Mesendoderm (in vitro differentiated cells): Measurements from ENCODE around the gene WDR37.

Experiments used
- DNase-seq: peaks from one replicate; pipeline ENCODE4 v3.0.0; 2013
- H2AK5ac ChIP-seq: 2 replicates; pipeline ENCODE4 v1.6.1; 2013; ENCODE audit warnings: low read length, inconsistent platforms
- H2BK120ac ChIP-seq: 2 replicates; pipeline ENCODE4 v1.6.1; 2013; ENCODE audit warnings: low read depth, mild to moderate bottlenecking, low read length, moderate library complexity, mixed read lengths
- H2BK15ac ChIP-seq: replicated peaks from 2 replicates; pipeline ENCODE4 v1.6.1; 2013; ENCODE audit warnings: low read depth, mild to moderate bottlenecking, moderate library complexity
- H2BK5ac ChIP-seq: 2 replicates; pipeline ENCODE4 v1.6.1; 2013; ENCODE audit warnings: low read length, inconsistent platforms
- H3K18ac ChIP-seq: 2 replicates; pipeline ENCODE4 v1.6.1; 2013; ENCODE audit warnings: mild to moderate bottlenecking, low read length, mixed read lengths
- H3K23ac ChIP-seq: one replicate; pipeline ENCODE4 v1.6.1; 2013; ENCODE audit warnings: low read length
- H3K27ac ChIP-seq: 2 replicates; pipeline ENCODE4 v1.5.1; 2013; ENCODE audit warnings: low read depth, mild to moderate bottlenecking, inconsistent platforms, low read length, moderate library complexity
- H3K27me3 ChIP-seq: 2 replicates; pipeline ENCODE4 v1.6.1; 2013; ENCODE audit warnings: low read length, control low read depth, mild to moderate bottlenecking, inconsistent platforms; ENCODE audit not compliant: insufficient read depth, poor library complexity
- H3K36me3 ChIP-seq: 2 replicates; pipeline ENCODE4 v1.6.1; 2013; ENCODE audit warnings: low read length, inconsistent platforms; ENCODE audit not compliant: control insufficient read depth, insufficient read depth
- H3K4ac ChIP-seq: one replicate; pipeline ENCODE4 v1.6.1; 2013; ENCODE audit warnings: low read depth, mild to moderate bottlenecking, low read length, moderate library complexity
- H3K4me1 ChIP-seq: 2 replicates; pipeline ENCODE4 v1.6.1; 2013; ENCODE audit warnings: low read depth, low read length, inconsistent platforms; ENCODE audit not compliant: control insufficient read depth
- H3K4me2 ChIP-seq: 2 replicates; pipeline ENCODE4 v1.6.1; 2013; ENCODE audit warnings: low read length
- H3K4me3 ChIP-seq: 2 replicates; pipeline ENCODE4 v1.5.1; 2013; ENCODE audit warnings: mild to moderate bottlenecking, low read length
- H3K56ac ChIP-seq: one replicate; pipeline ENCODE4 v1.6.1; 2013; ENCODE audit warnings: low read length
- H3K79me1 ChIP-seq: 2 replicates; pipeline ENCODE4 v1.6.1; 2013; ENCODE audit warnings: low read length, inconsistent platforms
- H3K79me2 ChIP-seq: 2 replicates; pipeline ENCODE4 v1.6.1; 2013; ENCODE audit warnings: mild to moderate bottlenecking, low read length; ENCODE audit not compliant: control insufficient read depth, insufficient read depth
- H3K9ac ChIP-seq: 2 replicates; pipeline ENCODE4 v1.6.1; 2013; ENCODE audit warnings: low read length, inconsistent platforms
- H4K5ac ChIP-seq: one replicate; pipeline ENCODE4 v1.6.1; 2013; ENCODE audit warnings: low read length
- H4K8ac ChIP-seq: one replicate; pipeline ENCODE4 v1.6.1; 2013; ENCODE audit warnings: low read depth, mild to moderate bottlenecking, control low read depth, low read length, moderate library complexity
- WGBS: extraction: QIAGEN DNeasy Blood & Tissue Kit; methylation state at CpG from one replicate; pipeline ENCODE4 v1.1.7; 2013; ENCODE audit warnings: low lambda C conversion rate, missing lambda C conversion rate; ENCODE audit not compliant: insufficient coverage; ENCODE audit errors: extremely low coverage; 5-methylcytosine and 5-hydroxymethylcytosine counted together

The WDR37 gene

DNA sequence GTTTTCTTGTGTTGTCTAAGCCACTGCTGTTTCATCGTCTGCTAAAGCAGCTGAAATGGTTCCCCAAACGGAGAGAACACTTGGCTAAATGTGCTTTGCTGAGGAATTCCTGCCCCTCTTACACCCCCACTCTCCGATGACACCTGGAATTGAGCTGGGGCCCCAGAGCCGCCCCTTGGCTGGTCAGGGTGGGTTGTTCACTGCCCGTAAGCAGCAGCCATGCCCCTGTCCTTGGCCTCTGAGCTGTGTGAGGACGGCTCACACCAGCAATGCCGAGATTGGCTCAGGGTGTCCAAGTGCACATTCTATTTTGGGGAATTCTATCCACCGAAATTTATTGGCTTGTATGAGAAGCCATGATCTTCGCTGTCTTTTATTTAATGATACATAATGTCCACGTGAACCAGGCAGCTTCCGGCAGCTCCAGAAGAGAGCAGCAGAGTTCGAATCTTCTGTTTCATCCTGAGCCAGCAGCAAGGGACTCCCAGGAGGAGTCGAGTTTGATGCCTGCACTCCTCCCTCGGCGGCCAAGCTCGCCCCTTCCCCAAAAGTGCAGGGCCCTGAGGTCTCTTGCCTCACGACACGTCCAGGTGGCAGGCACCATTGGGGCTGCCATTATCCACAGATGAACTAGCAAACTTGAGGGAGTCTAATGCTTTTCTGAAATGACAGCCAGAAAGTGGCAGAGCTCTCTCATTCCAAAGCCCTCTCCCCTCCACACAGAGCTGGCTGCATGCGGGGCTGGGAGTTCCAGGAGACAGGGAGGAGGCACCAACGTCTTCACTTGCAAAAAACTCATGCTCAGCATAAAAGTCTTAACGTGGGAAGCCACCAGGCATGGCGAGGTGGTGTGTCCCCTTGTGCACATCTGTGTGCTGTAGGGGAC is 114.0 kb downstream of the WDR37 start:
- H3K56ac ChIP-seq: no peak overlapping the region
- no peak overlapping the region for H3K18ac ChIP-seq
- no peak overlapping the region for H2BK5ac ChIP-seq
- no peak overlapping the region for H2AK5ac ChIP-seq
- no peak overlapping the region for H3K27ac ChIP-seq
- H3K4me1 ChIP-seq: no peaks in the 10 kb centered on the region
- DNase-seq: no peak
- no peak overlapping the region for H3K9ac ChIP-seq
- no peaks in the 10 kb centered on the region for H3K36me3 ChIP-seq
- H3K4ac ChIP-seq: no peak overlapping the region
- no peak overlapping the region for H3K4me3 ChIP-seq
- H2BK120ac ChIP-seq: no peak overlapping the region
- H3K4me2 ChIP-seq: no peak overlapping the region
- H2BK15ac ChIP-seq: no peak overlapping the region
- WGBS: no CpG with 5 or more reads among the region's 22 CpGs
- no peak overlapping the region for H4K8ac ChIP-seq
- H3K27me3 ChIP-seq: no peaks in the 10 kb centered on the region
- H3K23ac ChIP-seq: no peak overlapping the region
- no peaks in the 10 kb centered on the region for H3K79me1 ChIP-seq
- no peak overlapping the region for H4K5ac ChIP-seq
- H3K79me2 ChIP-seq: no peaks in the 10 kb centered on the region

DNA sequence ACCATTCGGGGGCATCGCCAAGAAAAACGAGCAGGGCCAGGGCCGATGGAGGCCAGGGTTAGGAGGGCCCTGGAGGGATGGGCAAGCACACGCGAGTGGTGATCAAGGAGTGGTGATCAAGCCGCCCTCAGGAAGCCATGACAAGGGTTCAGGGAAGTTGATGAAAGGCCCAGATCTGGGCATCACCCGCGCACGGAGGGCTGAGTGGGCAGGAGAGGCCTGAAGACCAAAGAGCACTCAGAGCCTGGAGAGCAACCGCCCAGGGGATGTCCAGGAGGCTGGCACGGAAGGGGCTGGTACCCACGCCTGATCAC is 114.6 kb downstream of the WDR37 start:
- no peak overlapping the region for H3K18ac ChIP-seq
- H3K4me2 ChIP-seq: no peak overlapping the region
- H2BK5ac ChIP-seq: no peak overlapping the region
- H3K4me1 ChIP-seq: no peaks in the 10 kb centered on the region
- H3K79me1 ChIP-seq: no peaks in the 10 kb centered on the region
- no peak overlapping the region for H3K56ac ChIP-seq
- H3K4me3 ChIP-seq: no peak overlapping the region
- no peak overlapping the region for H3K9ac ChIP-seq
- no peak overlapping the region for H2BK120ac ChIP-seq
- no peaks in the 10 kb centered on the region for H3K27me3 ChIP-seq
- no peak overlapping the region for H4K8ac ChIP-seq
- H2AK5ac ChIP-seq: no peak overlapping the region
- no peaks in the 10 kb centered on the region for H3K36me3 ChIP-seq
- no peak overlapping the region for H2BK15ac ChIP-seq
- DNase-seq: no peak
- no peak overlapping the region for H4K5ac ChIP-seq
- no CpG with 5 or more reads among the region's 13 CpGs for WGBS
- H3K79me2 ChIP-seq: no peaks in the 10 kb centered on the region
- no peak overlapping the region for H3K4ac ChIP-seq
- H3K27ac ChIP-seq: no peak overlapping the region
- no peak overlapping the region for H3K23ac ChIP-seq

DNA sequence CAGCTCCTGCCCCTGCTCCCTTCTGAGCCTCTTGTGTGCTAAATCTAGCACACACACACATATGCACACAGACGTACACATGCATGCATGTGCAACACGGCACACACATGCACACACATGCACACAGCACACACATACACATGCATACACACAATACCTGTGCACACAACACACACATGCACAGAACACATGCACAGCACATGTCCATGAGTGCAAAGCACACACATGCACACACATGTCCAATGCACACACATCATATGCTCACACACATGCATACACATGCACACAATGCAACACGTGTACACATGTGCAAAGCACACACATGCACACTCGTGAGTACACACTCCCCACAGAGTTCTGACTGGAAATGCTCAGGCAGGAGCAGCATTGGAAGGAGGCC is 115.0 kb downstream of the WDR37 start:
- Histone ChIP-seq H3K27me3 (no peaks in the 10 kb centered on the region), H2BK120ac (no peak overlapping the region), H3K4me3 (no peak overlapping the region), H3K27ac (no peak overlapping the region), H3K56ac (no peak overlapping the region), H3K36me3 (no peaks in the 10 kb centered on the region), H4K5ac (no peak overlapping the region), H3K79me2 (no peaks in the 10 kb centered on the region), H3K9ac (no peak overlapping the region), H3K4ac (no peak overlapping the region), H3K4me2 (no peak overlapping the region), H2BK15ac (no peak overlapping the region), H3K79me1 (no peaks in the 10 kb centered on the region), H4K8ac (no peak overlapping the region), H3K4me1 (no peaks in the 10 kb centered on the region), H2AK5ac (no peak overlapping the region), H3K23ac (no peak overlapping the region), H2BK5ac (no peak overlapping the region), H3K18ac (no peak overlapping the region)
- no CpG with 5 or more reads among the region's 4 CpGs for WGBS
- DNase-seq: no peak

DNA sequence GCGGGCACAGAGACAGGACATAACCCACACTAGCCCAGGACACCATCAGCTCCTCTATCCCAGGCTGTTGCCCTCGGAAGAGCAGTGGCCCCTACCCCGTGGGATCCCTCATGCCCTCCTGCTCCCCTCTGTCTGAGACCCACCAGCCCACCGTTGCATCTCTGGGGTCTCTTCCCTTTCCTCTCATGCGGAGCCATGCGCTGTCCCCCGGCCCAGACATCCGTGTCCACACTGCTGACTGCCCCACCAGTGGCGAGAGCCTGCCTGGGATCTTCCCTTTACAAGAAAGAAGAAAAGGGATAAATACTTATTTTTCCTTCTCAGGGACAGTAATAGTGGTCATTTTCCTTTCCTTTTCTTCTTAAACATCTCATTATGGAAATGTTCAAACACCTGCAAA is 115.4 kb downstream of the WDR37 start:
- DNase-seq: no peak
- Histone ChIP-seq H3K9ac (no peak overlapping the region), H3K79me2 (no peaks in the 10 kb centered on the region), H3K23ac (no peak overlapping the region), H3K27me3 (no peaks in the 10 kb centered on the region), H3K27ac (no peak overlapping the region), H4K8ac (no peak overlapping the region), H4K5ac (no peak overlapping the region), H2BK5ac (no peak overlapping the region), H3K56ac (no peak overlapping the region), H2AK5ac (no peak overlapping the region), H3K4ac (no peak overlapping the region), H3K79me1 (no peaks in the 10 kb centered on the region), H3K4me1 (no peaks in the 10 kb centered on the region), H3K36me3 (no peaks in the 10 kb centered on the region), H2BK15ac (no peak overlapping the region), H3K18ac (no peak overlapping the region), H3K4me2 (no peak overlapping the region), H2BK120ac (no peak overlapping the region), H3K4me3 (no peak overlapping the region)
- WGBS: no CpG with 5 or more reads among the region's 9 CpGs

DNA sequence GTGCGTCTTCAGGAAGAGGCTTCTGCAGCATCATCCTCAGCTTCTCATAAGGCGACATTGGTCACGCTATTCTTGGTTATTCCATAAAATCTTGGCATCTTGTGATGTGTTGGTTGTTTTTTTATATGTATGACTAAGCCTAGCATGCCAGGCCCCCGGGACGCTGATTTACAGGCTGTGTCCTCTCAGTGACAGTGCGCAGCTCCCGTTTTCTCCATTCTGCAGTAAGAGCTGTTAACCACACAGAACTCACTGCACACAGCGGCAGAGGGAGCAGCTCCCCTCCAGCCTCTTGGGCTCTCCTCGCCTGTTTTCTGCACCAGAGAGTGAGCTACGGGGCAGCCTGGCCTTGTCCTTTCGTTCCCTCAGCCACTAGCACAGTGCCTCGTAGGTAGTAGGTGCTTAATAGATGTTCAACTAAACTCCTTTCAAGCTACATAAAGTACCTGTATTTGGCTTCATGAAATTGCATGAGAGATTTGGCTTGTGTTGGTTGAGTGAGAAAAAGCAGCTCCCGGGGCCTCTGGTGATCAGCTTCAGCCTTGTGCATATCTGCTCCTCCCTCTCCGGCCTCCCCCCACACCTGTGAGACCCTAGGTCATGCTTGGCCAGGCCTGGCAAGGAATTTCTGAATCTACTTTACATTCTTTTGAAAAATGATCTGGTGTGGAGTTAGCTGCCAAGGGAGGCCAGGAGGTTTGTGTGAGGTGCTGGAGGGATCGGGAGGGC is 116.2 kb downstream of the WDR37 start:
- Histone ChIP-seq H3K56ac (no peak overlapping the region), H2AK5ac (no peak overlapping the region), H3K79me1 (no peaks in the 10 kb centered on the region), H3K79me2 (no peaks in the 10 kb centered on the region), H3K27me3 (no peaks in the 10 kb centered on the region), H2BK15ac (no peak overlapping the region), H3K27ac (no peak overlapping the region), H2BK5ac (no peak overlapping the region), H4K8ac (no peak overlapping the region), H3K4me1 (no peaks in the 10 kb centered on the region), H3K36me3 (no peaks in the 10 kb centered on the region), H3K4me2 (no peak overlapping the region), H3K23ac (no peak overlapping the region), H2BK120ac (no peak overlapping the region), H3K4me3 (no peak overlapping the region), H3K4ac (no peak overlapping the region), H3K9ac (no peak overlapping the region), H3K18ac (no peak overlapping the region), H4K5ac (no peak overlapping the region)
- no CpG with 5 or more reads among the region's 15 CpGs for WGBS
- DNase-seq: no peak
